H1 (cell line): ENCODE results near the gene GNL3L. TPM values are rescaled to one million over a fixed set of nuclear protein-coding genes. Genes with fewer than 3 reads are reported as not detected.
A peak's percentile ranks its signal among the peaks of the same experiment; 100 is the strongest.

Source experiments
- CTCF ChIA-PET: fragments of 300-600 bp; sonication (Branson Sonifier 250); formaldehyde crosslinking; loops from one replicate; lab custom pipeline; 2021; ENCODE audit not compliant: partially characterized antibody; lab: Charles Lee
- POLR2A ChIA-PET: fragments of 300-600 bp; sonication (Branson Sonifier 250); formaldehyde crosslinking; loops from one replicate; lab custom pipeline; 2021; ENCODE audit warnings: inconsistent platforms; ENCODE audit not compliant: partially characterized antibody; lab: Charles Lee
- DNase-seq, 2 experiments: peaks; one replicate each; pipeline versions ENCODE4 v3.0.0 to v3.0.0-alpha.2; 2010 to 2022; ENCODE audit warnings: low spot score in 2 of 2, low read depth in 1 of 2, mixed read lengths in 1 of 2
- FAIRE-seq: peaks from 2 replicates; lab custom pipeline; 2011; peaks lifted over from hg19 to GRCh38; lab: Jason Lieb, UNC
- H2AFZ ChIP-seq: 2 replicates; pipeline ENCODE4 v1.8.1; 2012; ENCODE audit warnings: low read length, inconsistent platforms
- H2AK5ac ChIP-seq: 2 replicates; pipeline ENCODE4 v1.6.1; 2013; ENCODE audit warnings: low read depth, low read length
- H2BK120ac ChIP-seq: replicated peaks from 2 replicates; pipeline ENCODE3; 2013; ENCODE audit warnings: low read depth, low read length, inconsistent platforms
- H2BK12ac ChIP-seq: 2 replicates; pipeline ENCODE4 v1.6.1; 2013; ENCODE audit warnings: low read depth, low read length
- H2BK15ac ChIP-seq: 2 replicates; pipeline ENCODE4 v1.6.1; 2013; ENCODE audit warnings: low read length
- H2BK20ac ChIP-seq: 2 replicates; pipeline ENCODE4 v1.6.1; 2013; ENCODE audit warnings: low read length
- H2BK5ac ChIP-seq: 2 replicates; pipeline ENCODE4 v1.6.1; 2013; ENCODE audit warnings: low read depth, low read length
- H3K14ac ChIP-seq: 2 replicates; pipeline ENCODE4 v1.6.1; 2013; ENCODE audit warnings: inconsistent platforms; ENCODE audit not compliant: insufficient read length
- H3K18ac ChIP-seq: 2 replicates; pipeline ENCODE4 v1.6.1; 2013; ENCODE audit warnings: low read length; ENCODE audit errors: extremely low read depth
- H3K23ac ChIP-seq: 2 replicates; pipeline ENCODE4 v1.6.1; 2013; ENCODE audit warnings: inconsistent platforms; ENCODE audit not compliant: insufficient read length
- H3K23me2 ChIP-seq: 2 replicates; pipeline ENCODE4 v1.6.1; 2013; ENCODE audit warnings: low read depth, low read length
- H3K27ac ChIP-seq: 2 replicates; pipeline ENCODE4 v1.6.1; 2011; ENCODE audit warnings: low read depth, low read length, inconsistent platforms
- H3K27me3 ChIP-seq, 4 experiments: replicated peaks in 1 of 4; 1 replicate in 1 of 4; 2 replicates in 3 of 4; pipeline versions ENCODE4 v1.6.1 to v1.8.1; 2011 to 2013; ENCODE audit warnings: low read length in 3 of 4, mild to moderate bottlenecking in 3 of 4, inconsistent platforms in 2 of 4, mixed read lengths in 2 of 4, moderate library complexity in 1 of 4; ENCODE audit not compliant: control insufficient read depth in 3 of 4, insufficient read depth in 3 of 4; ENCODE audit errors: extremely low read depth in 1 of 4
- H3K36me3 ChIP-seq, 4 experiments: 2 replicates each; pipeline versions ENCODE4 v1.6.1 to v1.8.1; 2011 to 2013; ENCODE audit warnings: mild to moderate bottlenecking in 4 of 4, low read length in 3 of 4, moderate library complexity in 2 of 4, control low read depth in 1 of 4, inconsistent platforms in 1 of 4; ENCODE audit not compliant: insufficient read depth in 4 of 4, control insufficient read depth in 2 of 4
- H3K4ac ChIP-seq: replicated peaks from 2 replicates; pipeline ENCODE3; 2013; ENCODE audit warnings: low read length, low read depth, mixed read lengths, inconsistent platforms; ENCODE audit not compliant: insufficient read length
- H3K4me1 ChIP-seq, 4 experiments: replicated peaks in 1 of 4; 1 replicate in 1 of 4; 2 replicates in 3 of 4; pipeline versions ENCODE4 v1.6.1 to v1.8.1; 2011 to 2013; ENCODE audit warnings: low read length in 3 of 4, inconsistent platforms in 2 of 4, mixed read lengths in 1 of 4; ENCODE audit not compliant: insufficient read depth in 4 of 4, control insufficient read depth in 3 of 4
- H3K4me2 ChIP-seq, 2 experiments: 2 replicates each; pipeline versions ENCODE4 v1.6.1 to v1.8.1; 2011 to 2013; ENCODE audit warnings: low read depth in 2 of 2, low read length in 2 of 2, control low read depth in 1 of 2, inconsistent platforms in 1 of 2, mild to moderate bottlenecking in 1 of 2; ENCODE audit not compliant: insufficient read depth in 1 of 2
- H3K4me3 ChIP-seq, 4 experiments: fragments of 200-600, 300-600 bp in 1 of 4; sonication (generic), shearing (Covaris generic), sonication (Bioruptor Twin) in 1 of 4; 2 replicates each; pipeline versions ENCODE4 v1.5.1 to v1.8.1; 2011 to 2016; ENCODE audit warnings: low read length in 4 of 4, low read depth in 3 of 4, control low read depth in 2 of 4, inconsistent platforms in 2 of 4, mild to moderate bottlenecking in 2 of 4, mixed read lengths in 1 of 4, moderate library complexity in 1 of 4; ENCODE audit not compliant: insufficient read depth in 2 of 4; ENCODE audit errors: extremely low read depth in 1 of 4
- H3K56ac ChIP-seq: replicated peaks from 2 replicates; pipeline ENCODE3; 2013; ENCODE audit warnings: low read depth, mild to moderate bottlenecking, mixed read lengths, low read length, inconsistent platforms; ENCODE audit not compliant: insufficient read length
- H3K79me1 ChIP-seq: 2 replicates; pipeline ENCODE4 v1.6.1; 2013; ENCODE audit warnings: low read depth, low read length, control low read depth
- H3K79me2 ChIP-seq, 2 experiments: 2 replicates each; pipeline versions ENCODE4 v1.6.1 to v1.8.1; 2012 to 2013; ENCODE audit warnings: low read length in 2 of 2, mild to moderate bottlenecking in 2 of 2, inconsistent platforms in 1 of 2; ENCODE audit not compliant: insufficient read depth in 2 of 2, control insufficient read depth in 1 of 2
- H3K9ac ChIP-seq, 4 experiments: replicated peaks in 1 of 4; 1 replicate in 1 of 4; 2 replicates in 3 of 4; pipeline versions ENCODE4 v1.6.1 to v1.8.1; 2011 to 2013; ENCODE audit warnings: low read depth in 3 of 4, low read length in 3 of 4, control low read depth in 2 of 4, mild to moderate bottlenecking in 2 of 4, moderate library complexity in 2 of 4, inconsistent platforms in 1 of 4; ENCODE audit errors: extremely low read depth in 1 of 4
- H3K9me3 ChIP-seq, 2 experiments: 2 replicates each; pipeline versions ENCODE4 v1.6.1 to v1.8.1; 2012 to 2013; ENCODE audit warnings: mild to moderate bottlenecking in 2 of 2, moderate library complexity in 2 of 2, control low read depth in 1 of 2, inconsistent platforms in 1 of 2, low read depth in 1 of 2, low read length in 1 of 2, mixed read lengths in 1 of 2; ENCODE audit not compliant: insufficient read depth in 2 of 2
- H4K20me1 ChIP-seq, 2 experiments: replicated peaks in 1 of 2; 2 replicates each; pipeline versions ENCODE3 to v1.8.1; 2011 to 2013; ENCODE audit warnings: inconsistent platforms in 2 of 2, low read length in 2 of 2, mild to moderate bottlenecking in 1 of 2; ENCODE audit not compliant: insufficient read depth in 2 of 2, control insufficient read depth in 1 of 2
- H4K5ac ChIP-seq: 2 replicates; pipeline ENCODE4 v1.6.1; 2013; ENCODE audit warnings: low read length, low read depth, mixed read lengths, inconsistent platforms; ENCODE audit not compliant: insufficient read length
- H4K8ac ChIP-seq: 2 replicates; pipeline ENCODE4 v1.8.0; 2013; ENCODE audit warnings: mild to moderate bottlenecking, moderate library complexity, low read length, inconsistent platforms; ENCODE audit not compliant: insufficient read depth; ENCODE audit errors: extremely low read depth
- H4K91ac ChIP-seq: replicated peaks from 2 replicates; pipeline ENCODE3; 2013; ENCODE audit warnings: low read length, mixed read lengths, inconsistent platforms; ENCODE audit not compliant: insufficient read length
- CEBPB ChIP-seq: IDR thresholded peaks from 2 replicates; pipeline ENCODE4 v1.6.1; 2012; ENCODE audit warnings: low read depth, low read length
- CHD2 ChIP-seq: IDR thresholded peaks from 2 replicates; pipeline ENCODE4 v1.6.1; 2012; ENCODE audit warnings: low read length, improper control_type of control experiment
- EZH2 ChIP-seq: fragments of 200-600 bp; sonication (generic); IDR thresholded peaks from 2 replicates; pipeline ENCODE4 v1.7.1; 2012; ENCODE audit warnings: low read depth, mild to moderate bottlenecking, moderate library complexity, low read length, inconsistent platforms; ENCODE audit not compliant: severe bottlenecking
- KDM5A ChIP-seq: fragments of 200-600 bp; IDR thresholded peaks from 2 replicates; pipeline ENCODE4 v1.7.1; 2012; ENCODE audit warnings: mild to moderate bottlenecking, low read length, inconsistent platforms, mixed read lengths
- NANOG ChIP-seq: IDR thresholded peaks from 2 replicates; pipeline ENCODE4 v1.6.1; 2011; ENCODE audit warnings: low read length, low read depth, mild to moderate bottlenecking, inconsistent platforms; ENCODE audit not compliant: insufficient read depth, poor library complexity, severe bottlenecking
- POU5F1 ChIP-seq: IDR thresholded peaks from 2 replicates; pipeline ENCODE4 v1.6.1; 2011; ENCODE audit warnings: low read depth, mild to moderate bottlenecking, low read length, moderate library complexity
- RAD21 ChIP-seq, 2 experiments: IDR thresholded peaks in 1 of 2; conservative IDR thresholded peaks in 1 of 2; 2 replicates each; pipeline ENCODE4 v1.6.1; 2011; ENCODE audit warnings: low read depth in 2 of 2, low read length in 2 of 2, improper control_type of control experiment in 1 of 2, inconsistent platforms in 1 of 2, mild to moderate bottlenecking in 1 of 2, moderate library complexity in 1 of 2
- SUZ12 ChIP-seq: fragments of 200-600 bp; sonication (generic); IDR thresholded peaks from 2 replicates; pipeline ENCODE4 v1.6.1; 2012; ENCODE audit warnings: mild to moderate bottlenecking, inconsistent platforms, low read length, moderate library complexity, mixed read lengths
- TAF1 ChIP-seq: IDR thresholded peaks from 2 replicates; pipeline ENCODE4 v1.6.1; 2011; ENCODE audit warnings: mild to moderate bottlenecking, low read depth, low read length
- TBP ChIP-seq: IDR thresholded peaks from 2 replicates; pipeline ENCODE4 v1.6.1; 2011; ENCODE audit warnings: low read depth, low read length, improper control_type of control experiment
- WGBS, 2 experiments: shearing (Covaris generic) in 1 of 2; methylation state at CpG; one replicate each; pipeline versions ENCODE4 v1.1.6 to v1.1.7; 2013 to 2015; ENCODE audit warnings: low lambda C conversion rate in 2 of 2, mixed read lengths in 2 of 2, inconsistent platforms in 1 of 2, low coverage in 1 of 2, missing lambda C conversion rate in 1 of 2; ENCODE audit not compliant: insufficient replicate concordance in 2 of 2, insufficient coverage in 1 of 2, insufficient read length in 1 of 2; ENCODE audit errors: extremely low coverage in 1 of 2, missing lambda C conversion rate in 1 of 2; 5-methylcytosine and 5-hydroxymethylcytosine counted together
- polyA plus RNA-seq, 7 experiments: library from polyadenylated mRNA; depleted of rRNA in 3 of 7; stranded (reverse) in 5 of 7; unstranded in 2 of 7; fragments of >200 nt in 5 of 7; fragments of 200-250 nt in 2 of 7; gene quantifications; 1 replicate in 5 of 7; 2 replicates in 1 of 7; 4 replicates in 1 of 7; pipeline versions ENCODE4 v1.2.1 to v1.2.3, GENCODE V29; 2011 to 2013; ENCODE audit warnings: missing spikeins in 2 of 7, mixed read lengths in 2 of 7
- total RNA-seq: library from RNA; stranded (reverse); fragmentation: NEBNext Ultra II Directional; extraction: Animal tissue kit (Norgen Biotek cat#: 25700); gene quantifications from 2 replicates; pipeline ENCODE4 v1.2.1, GENCODE V29; 2021

Gene GNL3L
- total and polyA plus RNA-seq, 2 of the 8 experiments (the other 6 are each of a cell fraction or from before 2014, with no cell fraction given) = 19.1 to 71.2 TPM

DNA sequence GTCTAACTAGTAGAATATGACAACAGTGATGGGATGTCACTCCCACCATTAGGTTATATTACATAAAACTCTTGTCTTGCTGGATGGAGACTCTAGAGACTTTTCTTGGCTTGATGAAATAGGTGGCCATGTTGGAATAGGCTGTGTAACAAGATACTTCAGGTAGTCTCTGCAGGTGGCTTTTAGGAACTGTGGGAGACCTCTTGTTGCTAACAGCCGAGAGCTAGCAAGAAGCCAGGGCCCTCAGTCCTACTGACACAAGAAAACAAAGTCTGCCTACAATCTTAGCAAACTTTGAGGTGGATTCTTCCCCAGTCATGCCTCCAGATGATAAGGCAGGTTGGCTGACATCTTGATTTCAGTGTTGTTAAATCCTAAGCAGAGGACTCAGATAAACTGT, 72.5 kb downstream of the GNL3L start:
- Histone ChIP-seq H2BK20ac (no peak overlapping the region), H3K79me1 (no peaks in the 10 kb centered on the region), H3K23ac (no peak overlapping the region), H2BK120ac (no peak overlapping the region), H2AFZ (no peak overlapping the region), H3K14ac (no peak overlapping the region), H2BK5ac (no peak overlapping the region), H3K27me3 (no peaks in the 10 kb centered on the region), H2BK12ac (no peak overlapping the region), H3K18ac (no peak overlapping the region), H3K4me1 (no peaks in the 10 kb centered on the region), H3K4me3 (no peak overlapping the region), H3K9ac (no peak overlapping the region), H3K23me2 (no peaks in the 10 kb centered on the region), H4K20me1 (no peaks in the 10 kb centered on the region), H3K9me3 (no peaks in the 10 kb centered on the region), H4K8ac (no peak overlapping the region), H3K27ac (no peak overlapping the region), H3K4ac (no peak overlapping the region), H4K5ac (no peak overlapping the region), H4K91ac (no peak overlapping the region), H2AK5ac (no peak overlapping the region), H3K56ac (no peak overlapping the region), H3K4me2 (no peak overlapping the region), H3K79me2 (no peaks in the 10 kb centered on the region), H3K36me3 (no peaks in the 10 kb centered on the region), H2BK15ac (no peak overlapping the region)
- 62% methylated on average over 1 of the region's 1 CpG; no CpG with 5 or more reads in 1 of the 2 experiments for WGBS, 2 experiments
- ChIA-PET CTCF (interaction anchor here (0.5 kb wide), 1 partner anchor 8 kb away, joined by 4 read pairs; no protein-coding TSS in a partner anchor), POLR2A (interaction anchor here (1.1 kb wide), 1 partner anchor 162 kb away, joined by 3 read pairs; the partner anchor contains the start of gene TSR2)
- FAIRE-seq (peak; percentile 86), DNase-seq (no peak)
- TF ChIP-seq CHD2 = no peak
- no peak for TF ChIP-seq SUZ12
- no peak for TF ChIP-seq POU5F1
- no peak for TF ChIP-seq CEBPB
- no peak for TF ChIP-seq KDM5A
- TF ChIP-seq EZH2 = no peak
- TF ChIP-seq TBP = no peak
- no peak for TF ChIP-seq RAD21 (IDR thresholded peaks at IDR 0.05 in 1 of 2, conservative IDR thresholded peaks at IDR 0.05 in 1 of 2; ENCODE audit: low read depth in 2 of 2, low read length in 2 of 2)
- TF ChIP-seq TAF1 = no peak
- TF ChIP-seq NANOG = no peak
